Activated CD4-positive, CD25-positive, alpha-beta regulatory T cell treated with anti-CD3 and anti-CD28 coated beads, Interleukin-2, amount 50 U/mL, for 16 hours (primary cell): ENCODE measurements around the gene NCOA5.

ENCODE experiments used
- DNase-seq: peaks from one replicate; pipeline ENCODE4 v3.0.0-alpha.2; 2020; ENCODE audit warnings: low read depth, low spot score

NCOA5 gene

GRCh38 chr20:46062621-46063020, 27.1 kb downstream of the NCOA5 start:
- no peak for DNase-seq

GRCh38 chr20:46062151-46062550, 27.6 kb downstream of the NCOA5 start:
- no peak for DNase-seq

GRCh38 chr20:46060975-46061374, 28.8 kb downstream of the NCOA5 start:
- DNase-seq: no peak

- DNase-seq: no peak
These were observed 29.4 kb downstream of the NCOA5 start for GRCh38 chr20:46060301-46060881.

- DNase-seq: no peak
These were observed 31.0 kb downstream of the NCOA5 start for GRCh38 chr20:46058599-46059281.

GRCh38 chr20:46057856-46058598, 31.7 kb downstream of the NCOA5 start:
- DNase-seq: no peak

- DNase-seq: no peak
These were observed 32.5 kb downstream of the NCOA5 start for GRCh38 chr20:46056970-46057855.

- DNase-seq: no peak
These were observed 33.5 kb downstream of the NCOA5 start for GRCh38 chr20:46056027-46056833.

- DNase-seq: no peak
These were observed 34.5 kb downstream of the NCOA5 start for GRCh38 chr20:46055269-46055668.

- no peak for DNase-seq
These were observed 35.2 kb downstream of the NCOA5 start for GRCh38 chr20:46054606-46055005.

GRCh38 chr20:46053416-46053815, 36.3 kb downstream of the NCOA5 start:
- DNase-seq: no peak

- DNase-seq: no peak
These were observed 38.0 kb downstream of the NCOA5 start for GRCh38 chr20:46051556-46052308.

- DNase-seq: no peak
These were observed 38.9 kb downstream of the NCOA5 start for GRCh38 chr20:46050885-46051284.

- DNase-seq: no peak
These were observed 39.3 kb downstream of the NCOA5 start for GRCh38 chr20:46050444-46050843.

GRCh38 chr20:46049815-46050214, 39.9 kb downstream of the NCOA5 start:
- DNase-seq: no peak

- no peak for DNase-seq
These were observed 40.6 kb downstream of the NCOA5 start for GRCh38 chr20:46049190-46049589.

- no peak for DNase-seq
These were observed 41.9 kb downstream of the NCOA5 start for GRCh38 chr20:46047821-46048220.

GRCh38 chr20:46046588-46047310, 43.0 kb downstream of the NCOA5 start:
- DNase-seq: no peak

- no peak for DNase-seq
These were observed 44.9 kb downstream of the NCOA5 start for GRCh38 chr20:46044896-46045295.

GRCh38 chr20:46043556-46043955, 46.2 kb downstream of the NCOA5 start:
- DNase-seq: no peak
